ENCODE results near the gene GNG11.

DNA sequence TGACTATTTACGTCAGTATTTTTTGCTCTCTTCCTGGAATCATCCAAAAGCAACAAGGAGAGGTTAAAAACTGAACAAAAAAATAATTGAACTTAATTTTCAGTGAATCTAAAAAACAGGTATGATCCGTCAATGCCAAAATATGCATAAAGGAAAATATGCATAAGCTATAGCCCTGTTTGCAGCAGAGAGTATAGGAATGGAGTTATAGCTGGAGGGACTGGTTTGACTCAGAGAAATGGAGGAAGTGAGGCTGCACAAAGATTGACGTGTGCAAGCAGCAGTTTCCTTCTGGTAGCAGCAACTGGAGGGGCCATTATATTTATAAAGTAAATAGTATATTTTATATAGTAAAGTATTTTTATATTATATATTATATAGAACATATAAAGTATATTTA is 37.1 kb downstream of the GNG11 start:
- TF ChIP-seq, protein P1, sequence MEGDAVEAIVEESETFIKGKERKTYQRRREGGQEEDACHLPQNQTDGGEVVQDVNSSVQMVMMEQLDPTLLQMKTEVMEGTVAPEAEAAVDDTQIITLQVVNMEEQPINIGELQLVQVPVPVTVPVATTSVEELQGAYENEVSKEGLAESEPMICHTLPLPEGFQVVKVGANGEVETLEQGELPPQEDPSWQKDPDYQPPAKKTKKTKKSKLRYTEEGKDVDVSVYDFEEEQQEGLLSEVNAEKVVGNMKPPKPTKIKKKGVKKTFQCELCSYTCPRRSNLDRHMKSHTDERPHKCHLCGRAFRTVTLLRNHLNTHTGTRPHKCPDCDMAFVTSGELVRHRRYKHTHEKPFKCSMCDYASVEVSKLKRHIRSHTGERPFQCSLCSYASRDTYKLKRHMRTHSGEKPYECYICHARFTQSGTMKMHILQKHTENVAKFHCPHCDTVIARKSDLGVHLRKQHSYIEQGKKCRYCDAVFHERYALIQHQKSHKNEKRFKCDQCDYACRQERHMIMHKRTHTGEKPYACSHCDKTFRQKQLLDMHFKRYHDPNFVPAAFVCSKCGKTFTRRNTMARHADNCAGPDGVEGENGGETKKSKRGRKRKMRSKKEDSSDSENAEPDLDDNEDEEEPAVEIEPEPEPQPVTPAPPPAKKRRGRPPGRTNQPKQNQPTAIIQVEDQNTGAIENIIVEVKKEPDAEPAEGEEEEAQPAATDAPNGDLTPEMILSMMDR (IDR thresholded peaks at IDR 0.05), result no peak
- no peak for TF ChIP-seq POLR2A (IDR thresholded peaks at IDR 0.05)

Measured in thyroid gland (tissue), 4 donors.